ENCODE measurements around the gene SLU7. TPM values are rescaled to one million over a fixed set of nuclear protein-coding genes. Genes with fewer than 3 reads are reported as not detected.

SLU7 gene
- total RNA-seq, 2 experiments from 2014 or later, result 32.2 to 46.2 TPM

GRCh38 chr5:160359242-160359641 lies 59.6 kb downstream of the SLU7 start:
- no peak for TF ChIP-seq EZH2phosphoT487 (IDR thresholded peaks at IDR 0.05; ENCODE audit: borderline replicate concordance, low read depth, low read length)
- no peak for TF ChIP-seq CTCF (conservative IDR thresholded peaks at IDR 0.05; ENCODE audit: low read length)
- intact Hi-C loops (cut with micrococcal nuclease; ENCODE audit: unreplicated experiment), result no loop called here
- POLR2A ChIA-PET, result no interaction called here
- Histone ChIP-seq H3K9me3 (ENCODE audit: low read length) (no peaks in the 10 kb centered on the region), H3K36me3 (ENCODE audit: insufficient read depth, low read length) (no peaks in the 10 kb centered on the region), H3K4me2 (ENCODE audit: low read length) (no peak overlapping the region), H3K27ac (ENCODE audit: low read depth, low read length, poor library complexity, severe bottlenecking) (no peak overlapping the region), H3K4me1 (ENCODE audit: insufficient read depth, low read length, poor library complexity, severe bottlenecking) (no peaks in the 10 kb centered on the region), H4K20me1 (ENCODE audit: insufficient read depth, low read length) (no peaks in the 10 kb centered on the region), H2AFZ (ENCODE audit: low read length) (no peak overlapping the region), H3K4me3 (ENCODE audit: low read depth, low read length, poor library complexity, severe bottlenecking) (no peak overlapping the region), H3K79me2 (ENCODE audit: insufficient read depth, low read depth, low read length) (no peaks in the 10 kb centered on the region), H3K9me2 (ENCODE audit: insufficient read depth, low read length) (no peaks in the 10 kb centered on the region)
- no peak for DNase-seq (ENCODE audit: low spot score)
- no TSS peak for BruUV-seq (replicated peaks)
- CTCF ChIA-PET (ENCODE audit: unreplicated experiment), result no interaction called here

GRCh38 chr5:160357861-160358411 lies 60.9 kb downstream of the SLU7 start:
- DNase-seq (ENCODE audit: low spot score), result no peak
- intact Hi-C loops (cut with micrococcal nuclease; ENCODE audit: unreplicated experiment), result no loop called here
- Histone ChIP-seq H4K20me1 (ENCODE audit: insufficient read depth, low read length) (no peaks in the 10 kb centered on the region), H3K36me3 (ENCODE audit: insufficient read depth, low read length) (no peaks in the 10 kb centered on the region), H3K9me3 (ENCODE audit: low read length) (no peaks in the 10 kb centered on the region), H3K9me2 (ENCODE audit: insufficient read depth, low read length) (no peaks in the 10 kb centered on the region), H3K4me1 (ENCODE audit: insufficient read depth, low read length, poor library complexity, severe bottlenecking) (no peaks in the 10 kb centered on the region), H3K27ac (ENCODE audit: low read depth, low read length, poor library complexity, severe bottlenecking) (no peak overlapping the region), H3K4me3 (ENCODE audit: low read depth, low read length, poor library complexity, severe bottlenecking) (no peak overlapping the region), H3K79me2 (ENCODE audit: insufficient read depth, low read depth, low read length) (no peaks in the 10 kb centered on the region), H2AFZ (ENCODE audit: low read length) (no peak overlapping the region), H3K4me2 (ENCODE audit: low read length) (no peak overlapping the region)
- POLR2A ChIA-PET, result interaction anchor here (0.6 kb wide), 1 partner anchor 50 kb away, joined by 3 read pairs; no protein-coding TSS in a partner anchor
- CTCF ChIA-PET (ENCODE audit: unreplicated experiment), result no interaction called here
- BruUV-seq (replicated peaks), result no TSS peak
- TF ChIP-seq EZH2phosphoT487 (IDR thresholded peaks at IDR 0.05; ENCODE audit: borderline replicate concordance, low read depth, low read length), result no peak
- TF ChIP-seq CTCF (conservative IDR thresholded peaks at IDR 0.05; ENCODE audit: low read length), result no peak

GRCh38 chr5:160357394-160357793 lies 61.5 kb downstream of the SLU7 start:
- no peak overlapping the region for H3K27ac ChIP-seq (ENCODE audit: low read depth, low read length, poor library complexity, severe bottlenecking)
- H3K4me3 ChIP-seq (ENCODE audit: low read depth, low read length, poor library complexity, severe bottlenecking), result no peak overlapping the region
- no peak overlapping the region for H2AFZ ChIP-seq (ENCODE audit: low read length)
- no peaks in the 10 kb centered on the region for H4K20me1 ChIP-seq (ENCODE audit: insufficient read depth, low read length)
- H3K36me3 ChIP-seq (ENCODE audit: insufficient read depth, low read length), result no peaks in the 10 kb centered on the region
- no peak for DNase-seq (ENCODE audit: low spot score)
- H3K9me3 ChIP-seq (ENCODE audit: low read length), result no peaks in the 10 kb centered on the region
- BruUV-seq (replicated peaks), result no TSS peak
- no peak overlapping the region for H3K4me2 ChIP-seq (ENCODE audit: low read length)
- no peaks in the 10 kb centered on the region for H3K4me1 ChIP-seq (ENCODE audit: insufficient read depth, low read length, poor library complexity, severe bottlenecking)
- ChIA-PET POLR2A (interaction anchor here (0.6 kb wide), 2 partner anchors 51 to 91 kb away, joined by 3 to 4 read pairs; no protein-coding TSS in a partner anchor), CTCF (ENCODE audit: unreplicated experiment) (no interaction called here)
- intact Hi-C loops (cut with micrococcal nuclease; ENCODE audit: unreplicated experiment), result no loop called here
- H3K79me2 ChIP-seq (ENCODE audit: insufficient read depth, low read depth, low read length), result no peaks in the 10 kb centered on the region
- H3K9me2 ChIP-seq (ENCODE audit: insufficient read depth, low read length), result no peaks in the 10 kb centered on the region
- TF ChIP-seq CTCF (conservative IDR thresholded peaks at IDR 0.05; ENCODE audit: low read length), result no peak
- TF ChIP-seq EZH2phosphoT487 (IDR thresholded peaks at IDR 0.05; ENCODE audit: borderline replicate concordance, low read depth, low read length), result no peak

Measured in OCI-LY7 (cell line).